ENCODE results near the gene TLCD2.
"Not testable (repeated sequence)": the region's sequence is repeated elsewhere in the genome, so short reads cannot be mapped to it uniquely, and the experiment has no call there.

TLCD2 gene

GRCh38 chr17:1673041-1673785, 37.0 kb downstream of the TLCD2 start:
- no peaks in the 10 kb centered on the region for H3K27me3 ChIP-seq (ENCODE audit: insufficient read depth, low read depth)
- no peak overlapping the region for H3K27ac ChIP-seq
- no peak overlapping the region for H3K9ac ChIP-seq
- H3K4me2 ChIP-seq, result no peak overlapping the region
- no peak overlapping the region for H2AFZ ChIP-seq (ENCODE audit: low read depth)
- H4K20me1 ChIP-seq (ENCODE audit: insufficient read depth), result no peaks in the 10 kb centered on the region
- peaks cover 12% of the 10 kb centered on the region; the same call in 1 of the 2 replicates for H3K36me3 ChIP-seq (ENCODE audit: insufficient read depth)
- H3K4me3 ChIP-seq (IDR thresholded peaks at IDR 0.05; ENCODE audit: insufficient read depth, low read depth, low read length), result no peak overlapping the region
- peaks cover 6% of the 10 kb centered on the region for H3K4me1 ChIP-seq (ENCODE audit: low read depth, poor library complexity, severe bottlenecking)
- peaks cover 6% of the 10 kb centered on the region; the same call in 1 of the 2 replicates for H3K79me2 ChIP-seq (ENCODE audit: insufficient read depth, low read depth)
- TF ChIP-seq CTCF (conservative IDR thresholded peaks at IDR 0.05; ENCODE audit: low read depth, low read length), result no peak

GRCh38 chr17:1663934-1664333, 46.2 kb downstream of the TLCD2 start:
- H3K4me1 ChIP-seq (ENCODE audit: low read depth, poor library complexity, severe bottlenecking); H3K4me2 ChIP-seq; H4K20me1 ChIP-seq (ENCODE audit: insufficient read depth); H3K27me3 ChIP-seq (ENCODE audit: insufficient read depth, low read depth); H3K9ac ChIP-seq; H2AFZ ChIP-seq (ENCODE audit: low read depth); H3K79me2 ChIP-seq (ENCODE audit: insufficient read depth, low read depth); H3K4me3 ChIP-seq (IDR thresholded peaks at IDR 0.05; ENCODE audit: insufficient read depth, low read depth, low read length); H3K36me3 ChIP-seq (ENCODE audit: insufficient read depth); H3K27ac ChIP-seq: not testable (repeated sequence)

GRCh38 chr17:1661045-1661444, 49.1 kb downstream of the TLCD2 start:
- H3K79me2 ChIP-seq (ENCODE audit: insufficient read depth, low read depth), result no peaks in the 10 kb centered on the region
- H3K4me2 ChIP-seq, result no peak overlapping the region
- no peak overlapping the region for H3K9ac ChIP-seq
- no peak overlapping the region for H3K4me3 ChIP-seq (IDR thresholded peaks at IDR 0.05; ENCODE audit: insufficient read depth, low read depth, low read length)
- no peaks in the 10 kb centered on the region for H4K20me1 ChIP-seq (ENCODE audit: insufficient read depth)
- no peaks in the 10 kb centered on the region for H3K4me1 ChIP-seq (ENCODE audit: low read depth, poor library complexity, severe bottlenecking)
- peaks cover 4% of the 10 kb centered on the region; the same call in 1 of the 2 replicates for H3K36me3 ChIP-seq (ENCODE audit: insufficient read depth)
- no peaks in the 10 kb centered on the region for H3K27me3 ChIP-seq (ENCODE audit: insufficient read depth, low read depth)
- no peak for TF ChIP-seq CTCF (conservative IDR thresholded peaks at IDR 0.05; ENCODE audit: low read depth, low read length)
- no peak overlapping the region for H2AFZ ChIP-seq (ENCODE audit: low read depth)
- H3K27ac ChIP-seq, result no peak overlapping the region

- no peaks in the 10 kb centered on the region for H4K20me1 ChIP-seq (ENCODE audit: insufficient read depth)
- TF ChIP-seq CTCF (conservative IDR thresholded peaks at IDR 0.05; ENCODE audit: low read depth, low read length), result no peak
- H3K4me1 ChIP-seq (ENCODE audit: low read depth, poor library complexity, severe bottlenecking), result no peaks in the 10 kb centered on the region
- H3K36me3 ChIP-seq (ENCODE audit: insufficient read depth), result peaks cover 4% of the 10 kb centered on the region; the same call in 1 of the 2 replicates
- no peak overlapping the region for H3K4me3 ChIP-seq (IDR thresholded peaks at IDR 0.05; ENCODE audit: insufficient read depth, low read depth, low read length)
- no peaks in the 10 kb centered on the region for H3K27me3 ChIP-seq (ENCODE audit: insufficient read depth, low read depth)
- no peaks in the 10 kb centered on the region for H3K79me2 ChIP-seq (ENCODE audit: insufficient read depth, low read depth)
- no peak overlapping the region for H2AFZ ChIP-seq (ENCODE audit: low read depth)
- H3K9ac ChIP-seq, result no peak overlapping the region
- no peak overlapping the region for H3K27ac ChIP-seq
- H3K4me2 ChIP-seq, result no peak overlapping the region
Measured at GRCh38 chr17:1658100-1658499, 52.1 kb downstream of the TLCD2 start.

- no peak overlapping the region for H3K4me2 ChIP-seq
- no peak overlapping the region for H2AFZ ChIP-seq (ENCODE audit: low read depth)
- no peak overlapping the region for H3K4me3 ChIP-seq (IDR thresholded peaks at IDR 0.05; ENCODE audit: insufficient read depth, low read depth, low read length)
- no peaks in the 10 kb centered on the region for H3K4me1 ChIP-seq (ENCODE audit: low read depth, poor library complexity, severe bottlenecking)
- H3K27ac ChIP-seq, result no peak overlapping the region
- H3K27me3 ChIP-seq (ENCODE audit: insufficient read depth, low read depth), result no peaks in the 10 kb centered on the region
- no peak for TF ChIP-seq CTCF (conservative IDR thresholded peaks at IDR 0.05; ENCODE audit: low read depth, low read length)
- H3K36me3 ChIP-seq (ENCODE audit: insufficient read depth), result peaks cover 4% of the 10 kb centered on the region; the same call in 1 of the 2 replicates
- no peaks in the 10 kb centered on the region for H4K20me1 ChIP-seq (ENCODE audit: insufficient read depth)
- no peaks in the 10 kb centered on the region for H3K79me2 ChIP-seq (ENCODE audit: insufficient read depth, low read depth)
- H3K9ac ChIP-seq, result no peak overlapping the region
Measured at GRCh38 chr17:1653735-1654134, 56.4 kb downstream of the TLCD2 start.

GRCh38 chr17:1652794-1653193, 57.4 kb downstream of the TLCD2 start:
- H4K20me1 ChIP-seq (ENCODE audit: insufficient read depth); H3K4me1 ChIP-seq (ENCODE audit: low read depth, poor library complexity, severe bottlenecking); H3K4me3 ChIP-seq (IDR thresholded peaks at IDR 0.05; ENCODE audit: insufficient read depth, low read depth, low read length); H3K9ac ChIP-seq; H3K36me3 ChIP-seq (ENCODE audit: insufficient read depth); H3K27ac ChIP-seq; H3K79me2 ChIP-seq (ENCODE audit: insufficient read depth, low read depth); H2AFZ ChIP-seq (ENCODE audit: low read depth); H3K4me2 ChIP-seq; H3K27me3 ChIP-seq (ENCODE audit: insufficient read depth, low read depth): not testable (repeated sequence)
